Upper lobe of left lung (tissue), 6 donors: ENCODE results near the gene SCN5A. TPM values are rescaled to one million over a fixed set of nuclear protein-coding genes. Genes with fewer than 3 reads are reported as not detected.

Experiments used
- ATAC-seq, 2 donors: fragments of 200-7000 bp; cut with Tn5 transposase; one replicate each; pipeline ENCODE4 v1.9.1; 2022; ENCODE audit warnings: mild to moderate bottlenecking in 2 of 2, moderate library complexity in 2 of 2; ENCODE audit not compliant: low FRiP score in 2 of 2
- DNase-seq, 2 donors: peaks; one replicate each; pipeline ENCODE4 v3.0.0-alpha.2; 2019 to 2020
- H3K27ac ChIP-seq, 4 donors: fragments of 200-600 bp; sonication (generic); one replicate each; pipeline ENCODE4 v1.5.1; 2016 to 2019
- H3K27me3 ChIP-seq, 4 donors: fragments of 200-600 bp; sonication (generic); one replicate each; pipeline ENCODE4 v1.5.1; 2017 to 2019
- H3K36me3 ChIP-seq, 4 donors: fragments of 200-600 bp; sonication (generic); one replicate each; pipeline ENCODE4 v1.5.1; 2016 to 2019
- H3K4me1 ChIP-seq, 4 donors: fragments of 200-600 bp; sonication (generic); one replicate each; pipeline ENCODE4 v1.5.1; 2018 to 2019
- H3K4me3 ChIP-seq, 4 donors: fragments of 200-600 bp; sonication (generic); one replicate each; pipeline ENCODE4 v1.5.1; 2017 to 2019; ENCODE audit warnings: mild to moderate bottlenecking in 2 of 4, moderate library complexity in 1 of 4
- H3K9me3 ChIP-seq, 4 donors: fragments of 200-600 bp; sonication (generic); one replicate each; pipeline ENCODE4 v1.5.1; 2018 to 2019
- EP300 ChIP-seq, 4 donors: sonication (generic); formaldehyde crosslinking; IDR thresholded peaks; one replicate each; pipeline ENCODE4 v1.5.1; 2017; ENCODE audit warnings: antibody characterized with exemption in 4 of 4, control low read depth in 2 of 4
- POLR2A ChIP-seq, 4 donors: fragments of 450-650 bp; IDR thresholded peaks; one replicate each; pipeline ENCODE4 v1.5.1; 2016 to 2017; ENCODE audit warnings: antibody characterized with exemption in 4 of 4, mild to moderate bottlenecking in 2 of 4
- POLR2AphosphoS5 ChIP-seq, 2 donors: sonication (generic); formaldehyde crosslinking; IDR thresholded peaks; one replicate each; pipeline ENCODE4 v1.5.1; 2017; ENCODE audit warnings: antibody characterized with exemption in 2 of 2
- WGBS, 2 donors: methylation state at CpG; one replicate each; pipeline ENCODE4 v1.1.5; 2017 to 2018; 5-methylcytosine and 5-hydroxymethylcytosine counted together
- total RNA-seq, 6 donors: library from RNA; depleted of rRNA in 4 of 6; stranded (reverse); fragments of >200 nt in 4 of 6; gene quantifications; one replicate each; pipeline versions ENCODE4 v1.1.0 to v1.2.1, GENCODE V29; 2016 to 2021
- TF ChIP-seq, protein P1 (sequence below), 6 experiments: fragments of 450-650 bp in 4 of 6; fragments of 200-600 bp in 2 of 6; sonication (generic) in 2 of 6; IDR thresholded peaks; one replicate each; pipeline ENCODE4 v1.5.1; 2016 to 2019; ENCODE audit warnings: antibody characterized with exemption in 6 of 6
- donor health status: DM: no; HTN: no; CAD: no; lungs with moderate emphysema.
- donor health status: DM: no; HTN: yes; CAD: no; lungs with severe emphysema.

Gene SCN5A
- total RNA-seq, 6 donors from 2014 or later, result under 0.01 to 0.30 (median 0.10) TPM; not detected in 1

DNA sequence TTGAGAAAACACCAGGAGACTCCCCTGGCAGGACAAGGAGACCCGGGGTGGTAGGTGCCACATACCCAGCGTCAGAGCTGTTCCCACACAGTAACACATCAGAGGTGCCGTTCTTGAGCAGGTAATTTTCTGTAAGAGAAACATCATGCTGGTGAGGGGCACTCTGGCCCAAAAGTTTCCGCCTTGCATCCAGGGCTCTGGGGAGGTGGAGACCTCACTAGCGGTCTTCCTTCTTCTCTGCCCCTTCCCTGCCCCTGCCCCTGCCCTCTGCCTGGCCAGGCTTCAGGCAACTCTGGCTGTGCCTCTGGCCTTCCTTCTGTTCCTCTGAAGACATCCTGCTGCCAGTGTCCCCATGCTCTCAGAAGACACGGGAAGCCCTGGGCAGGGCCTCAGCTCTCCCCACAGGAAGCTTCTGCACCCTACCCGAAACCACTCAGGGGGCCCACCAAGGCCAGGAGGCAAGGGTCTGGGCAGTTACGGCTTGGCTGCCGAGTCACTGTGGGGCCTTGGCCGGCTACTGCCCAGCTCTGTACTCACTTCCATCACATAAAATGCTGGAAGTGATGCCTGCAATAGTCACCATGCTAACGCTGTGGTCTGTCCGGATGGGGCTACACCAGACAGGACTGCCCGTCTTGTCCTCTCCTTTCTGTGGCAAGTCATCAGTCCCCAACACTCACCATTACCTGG lies 41.3 kb downstream of the SCN5A start:
- no peak overlapping the region for H3K4me3 ChIP-seq
- no peaks in the 10 kb centered on the region for H3K9me3 ChIP-seq
- DNase-seq (no peak), ATAC-seq (no peak)
- H3K27me3 ChIP-seq, result no peaks in the 10 kb centered on the region
- H3K36me3 ChIP-seq, result no peaks in the 10 kb centered on the region
- H3K27ac ChIP-seq, result no peak overlapping the region
- no peaks in the 10 kb centered on the region for H3K4me1 ChIP-seq
- WGBS, 2 donors, result 81 to 84% methylated on average over 7 to 11 of the region's 13 CpGs
- TF ChIP-seq, protein P1, sequence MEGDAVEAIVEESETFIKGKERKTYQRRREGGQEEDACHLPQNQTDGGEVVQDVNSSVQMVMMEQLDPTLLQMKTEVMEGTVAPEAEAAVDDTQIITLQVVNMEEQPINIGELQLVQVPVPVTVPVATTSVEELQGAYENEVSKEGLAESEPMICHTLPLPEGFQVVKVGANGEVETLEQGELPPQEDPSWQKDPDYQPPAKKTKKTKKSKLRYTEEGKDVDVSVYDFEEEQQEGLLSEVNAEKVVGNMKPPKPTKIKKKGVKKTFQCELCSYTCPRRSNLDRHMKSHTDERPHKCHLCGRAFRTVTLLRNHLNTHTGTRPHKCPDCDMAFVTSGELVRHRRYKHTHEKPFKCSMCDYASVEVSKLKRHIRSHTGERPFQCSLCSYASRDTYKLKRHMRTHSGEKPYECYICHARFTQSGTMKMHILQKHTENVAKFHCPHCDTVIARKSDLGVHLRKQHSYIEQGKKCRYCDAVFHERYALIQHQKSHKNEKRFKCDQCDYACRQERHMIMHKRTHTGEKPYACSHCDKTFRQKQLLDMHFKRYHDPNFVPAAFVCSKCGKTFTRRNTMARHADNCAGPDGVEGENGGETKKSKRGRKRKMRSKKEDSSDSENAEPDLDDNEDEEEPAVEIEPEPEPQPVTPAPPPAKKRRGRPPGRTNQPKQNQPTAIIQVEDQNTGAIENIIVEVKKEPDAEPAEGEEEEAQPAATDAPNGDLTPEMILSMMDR (IDR thresholded peaks at IDR 0.05), result no peak
- TF ChIP-seq POLR2AphosphoS5 (IDR thresholded peaks at IDR 0.05) (no peak), POLR2A (IDR thresholded peaks at IDR 0.05) (no peak), EP300 (IDR thresholded peaks at IDR 0.05) (no peak)

DNA sequence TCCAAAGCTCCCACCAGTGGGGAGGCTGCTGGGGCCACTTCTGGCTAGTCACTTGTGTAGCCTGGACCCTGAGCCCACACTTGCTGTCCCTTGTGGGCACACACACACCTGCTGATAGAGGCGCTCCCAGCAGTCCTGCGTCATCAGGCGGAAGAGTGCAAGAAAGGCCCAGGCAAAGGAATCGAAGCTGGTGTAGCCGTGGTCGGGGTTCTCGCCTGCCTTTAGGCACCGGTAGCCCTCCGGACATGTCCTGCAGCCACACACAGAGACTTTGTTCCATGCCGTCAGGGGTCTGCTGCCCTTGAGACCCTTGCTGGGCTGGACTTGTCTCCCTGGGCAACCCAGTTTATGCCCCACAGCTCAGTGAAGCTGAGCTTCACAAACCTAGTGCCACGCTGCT lies 42.9 kb downstream of the SCN5A start:
- WGBS, 2 donors, result 92 to 94% methylated on average over 7 to 11 of the region's 11 CpGs
- Histone ChIP-seq H3K36me3 (no peaks in the 10 kb centered on the region), H3K27ac (no peak overlapping the region), H3K4me3 (no peak overlapping the region), H3K27me3 (no peaks in the 10 kb centered on the region), H3K9me3 (no peaks in the 10 kb centered on the region), H3K4me1 (no peaks in the 10 kb centered on the region)
- DNase-seq (no peak), ATAC-seq (no peak)
- TF ChIP-seq, protein P1 (IDR thresholded peaks at IDR 0.05), result no peak
- TF ChIP-seq POLR2AphosphoS5 (IDR thresholded peaks at IDR 0.05), result no peak
- TF ChIP-seq POLR2A (IDR thresholded peaks at IDR 0.05), result no peak
- TF ChIP-seq EP300 (IDR thresholded peaks at IDR 0.05), result no peak

DNA sequence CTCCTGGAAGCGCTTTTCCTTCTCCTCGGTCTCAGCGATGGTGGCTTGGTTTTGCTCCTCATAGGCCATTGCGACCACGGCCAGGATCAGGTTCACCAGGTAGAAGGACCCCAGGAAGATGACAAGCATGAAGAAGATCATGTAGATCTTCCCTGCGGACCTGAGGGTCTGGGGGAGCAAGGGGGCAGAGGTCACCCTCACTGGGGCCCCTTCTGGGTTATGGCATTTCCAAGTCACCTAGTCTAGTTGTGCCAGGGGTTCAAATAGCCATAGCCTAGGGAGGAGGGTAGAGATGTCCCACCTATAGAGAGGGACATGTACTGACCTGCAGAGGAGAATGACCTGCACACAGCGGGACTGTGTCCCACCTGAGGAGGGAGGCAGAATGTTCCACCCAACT lies 43.5 kb downstream of the SCN5A start:
- ATAC-seq (no peak), DNase-seq (no peak)
- Histone ChIP-seq H3K36me3 (no peaks in the 10 kb centered on the region), H3K9me3 (no peaks in the 10 kb centered on the region), H3K4me1 (no peaks in the 10 kb centered on the region), H3K4me3 (no peak overlapping the region), H3K27me3 (no peaks in the 10 kb centered on the region), H3K27ac (no peak overlapping the region)
- no peak for TF ChIP-seq POLR2A (IDR thresholded peaks at IDR 0.05)
- TF ChIP-seq, protein P1 (IDR thresholded peaks at IDR 0.05), result no peak
- TF ChIP-seq EP300 (IDR thresholded peaks at IDR 0.05), result no peak
- no peak for TF ChIP-seq POLR2AphosphoS5 (IDR thresholded peaks at IDR 0.05)
- WGBS, 2 donors, result 94 to 97% methylated on average over 7 of the region's 7 CpGs

DNA sequence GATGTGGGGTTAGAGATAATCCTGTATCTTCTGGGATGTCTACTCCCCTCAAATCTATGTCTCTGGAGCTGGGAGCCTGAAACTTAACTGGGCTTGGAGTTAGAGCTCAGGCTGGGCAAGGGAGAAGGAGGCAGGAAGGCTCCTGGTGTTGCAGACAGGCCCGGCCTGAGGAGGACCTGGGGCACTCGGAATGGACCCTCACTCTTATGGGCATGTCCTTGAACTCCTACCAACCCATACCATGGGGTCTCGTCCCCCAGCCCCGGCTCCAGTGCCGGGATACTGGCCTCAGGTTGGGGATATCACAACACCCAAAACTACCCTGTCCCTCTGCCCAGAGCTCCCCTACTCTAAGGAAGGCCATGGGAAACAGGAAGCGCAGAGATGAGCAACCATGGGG lies 45.2 kb downstream of the SCN5A start:
- ATAC-seq, result no peak
- Histone ChIP-seq H3K4me1 (no peaks in the 10 kb centered on the region), H3K9me3 (no peaks in the 10 kb centered on the region), H3K36me3 (no peaks in the 10 kb centered on the region), H3K27ac (no peak overlapping the region), H3K27me3 (no peaks in the 10 kb centered on the region), H3K4me3 (no peak overlapping the region)
- 92% methylated on average over 6 of the region's 6 CpGs; no CpG with 5 or more reads in 1 of the 2 donors for WGBS, 2 donors
- no peak for DNase-seq
- TF ChIP-seq POLR2AphosphoS5 (IDR thresholded peaks at IDR 0.05) (no peak), EP300 (IDR thresholded peaks at IDR 0.05) (no peak), POLR2A (IDR thresholded peaks at IDR 0.05) (no peak)
- TF ChIP-seq, protein P1 (IDR thresholded peaks at IDR 0.05), result no peak

DNA sequence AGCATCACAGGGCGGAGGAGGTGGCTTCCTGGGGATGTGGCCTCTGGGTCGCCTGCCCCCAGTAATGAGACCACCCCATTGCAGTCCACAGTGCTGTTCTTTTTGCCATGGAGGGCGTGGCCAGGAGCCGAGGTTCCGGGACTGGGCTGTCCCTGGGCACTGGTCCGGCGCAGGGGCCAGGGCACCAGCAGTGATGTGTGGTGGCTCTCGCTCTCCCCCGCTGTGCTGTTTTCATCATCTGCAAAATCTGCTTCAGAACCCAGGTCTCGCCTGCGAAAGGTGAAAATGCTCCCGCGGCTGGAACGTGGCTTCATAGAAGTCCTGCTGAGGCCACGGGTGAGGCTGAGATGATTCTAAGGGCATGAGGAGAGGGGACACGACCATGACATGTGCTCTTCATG lies 45.8 kb downstream of the SCN5A start:
- no peaks in the 10 kb centered on the region for H3K4me1 ChIP-seq
- DNase-seq, result no peak
- 87 to 89% methylated on average over 6 to 16 of the region's 16 CpGs for WGBS, 2 donors

More for the DNA sequence above, 45.8 kb downstream of the SCN5A start:
- Histone ChIP-seq H3K27ac (no peak overlapping the region), H3K36me3 (no peaks in the 10 kb centered on the region), H3K9me3 (no peaks in the 10 kb centered on the region), H3K27me3 (no peaks in the 10 kb centered on the region), H3K4me3 (no peak overlapping the region)
- TF ChIP-seq, protein P1 (IDR thresholded peaks at IDR 0.05), result no peak
- no peak for TF ChIP-seq EP300 (IDR thresholded peaks at IDR 0.05)
- no peak for TF ChIP-seq POLR2A (IDR thresholded peaks at IDR 0.05)
- no peak for TF ChIP-seq POLR2AphosphoS5 (IDR thresholded peaks at IDR 0.05)
- no peak for ATAC-seq
